HG02610 (cell line): Measurements from ENCODE around the gene KIF2A.
A peak's percentile ranks its signal among the peaks of the same experiment; 100 is the strongest.

ENCODE experiments used
- ATAC-seq: cut with Tn5 transposase; IDR thresholded peaks from one replicate; pipeline ENCODE4 v1.9.1; 2021; ENCODE audit warnings: mild to moderate bottlenecking, moderate library complexity; ENCODE audit not compliant: unreplicated experiment

Gene KIF2A

GRCh38 chr5:62327138-62328053, 21.4 kb downstream of the KIF2A start:
- no peak for ATAC-seq

GRCh38 chr5:62328772-62329491, 22.9 kb downstream of the KIF2A start:
- ATAC-seq, result no peak

- no peak for ATAC-seq
These were observed 24.3 kb downstream of the KIF2A start for GRCh38 chr5:62330302-62330701.

GRCh38 chr5:62331921-62332320, 25.9 kb downstream of the KIF2A start:
- ATAC-seq, result no peak

GRCh38 chr5:62333250-62333794, 27.3 kb downstream of the KIF2A start:
- ATAC-seq, result no peak

GRCh38 chr5:62334082-62334481, 28.1 kb downstream of the KIF2A start:
- ATAC-seq, result no peak

- no peak for ATAC-seq
These were observed 34.4 kb downstream of the KIF2A start for GRCh38 chr5:62340392-62340791.

- no peak for ATAC-seq
These were observed 35.0 kb downstream of the KIF2A start for GRCh38 chr5:62340979-62341378.

- peak; percentile 59 for ATAC-seq
These were observed 35.9 kb downstream of the KIF2A start for GRCh38 chr5:62341783-62342475.

GRCh38 chr5:62342476-62342837, 36.5 kb downstream of the KIF2A start:
- peak; percentile 46 for ATAC-seq

GRCh38 chr5:62343428-62343827, 37.4 kb downstream of the KIF2A start:
- no peak for ATAC-seq

GRCh38 chr5:62346748-62347147, 40.7 kb downstream of the KIF2A start:
- no peak for ATAC-seq

- ATAC-seq, result no peak
These were observed 41.9 kb downstream of the KIF2A start for GRCh38 chr5:62347928-62348327.

- ATAC-seq, result no peak
These were observed 42.9 kb downstream of the KIF2A start for GRCh38 chr5:62348723-62349481.

- peak; percentile 92 for ATAC-seq
These were observed 48.2 kb downstream of the KIF2A start for GRCh38 chr5:62354028-62354874.

GRCh38 chr5:62362701-62363100, 56.7 kb downstream of the KIF2A start:
- ATAC-seq, result no peak

GRCh38 chr5:62369039-62369438, 63.0 kb downstream of the KIF2A start:
- ATAC-seq, result no peak

GRCh38 chr5:62371409-62371808, 65.4 kb downstream of the KIF2A start:
- no peak for ATAC-seq

GRCh38 chr5:62372600-62372999, 66.6 kb downstream of the KIF2A start:
- no peak for ATAC-seq

GRCh38 chr5:62373382-62373781, 67.4 kb downstream of the KIF2A start:
- no peak for ATAC-seq
